Panc1 (cell line): ENCODE data around the gene CD207. TPM values are rescaled to one million over a fixed set of nuclear protein-coding genes. Genes with fewer than 3 reads are reported as not detected.

Source experiments
- ATAC-seq: fragments of 200-7000 bp; cut with Tn5 transposase; 2 replicates; pipeline ENCODE4 v1.9.1; 2020; ENCODE audit warnings: mild to moderate bottlenecking, moderate library complexity
- BruUV-seq: library from RNA; stranded (reverse); fragments of 400-500 nt; replicated peaks from 2 replicates; lab custom pipeline; 2021; lab: Mats Ljungman, UMichigan
- CTCF ChIA-PET: fragments of 300-600 bp; sonication (Branson Sonifier 250); formaldehyde crosslinking; loops from one replicate; lab custom pipeline; 2022; ENCODE audit warnings: antibody characterized with exemption; lab: Charles Lee
- POLR2A ChIA-PET: fragments of 300-600 bp; sonication (Branson Sonifier 250); formaldehyde crosslinking; loops from one replicate; lab custom pipeline; 2022; ENCODE audit warnings: antibody characterized with exemption; lab: Charles Lee
- DNase-seq: peaks from one replicate; pipeline ENCODE4 v3.0.0-alpha.2; 2010; ENCODE audit warnings: low read depth, low spot score
- H3K27ac ChIP-seq: 2 replicates; pipeline ENCODE4 v1.5.1; 2011; ENCODE audit warnings: mild to moderate bottlenecking, low read length, inconsistent platforms
- H3K27me3 ChIP-seq: fragments of 200-500 bp; sonication (Bioruptor generic); 2 replicates; pipeline ENCODE4 v1.6.0; 2014; ENCODE audit warnings: low read length, inconsistent platforms; ENCODE audit not compliant: control insufficient read depth, insufficient read depth
- H3K36me3 ChIP-seq: fragments of 200-500 bp; sonication (Bioruptor generic); 2 replicates; pipeline ENCODE4 v1.5.1; 2014; ENCODE audit warnings: inconsistent platforms, mild to moderate bottlenecking, low read length, moderate library complexity; ENCODE audit not compliant: control insufficient read depth, insufficient read depth
- H3K4me1 ChIP-seq: 2 replicates; pipeline ENCODE4 v1.5.1; 2011; ENCODE audit warnings: inconsistent platforms, mild to moderate bottlenecking, low read length, moderate library complexity; ENCODE audit not compliant: control insufficient read depth, insufficient read depth
- H3K4me3 ChIP-seq, 2 experiments: 2 replicates each; pipeline ENCODE4 v1.5.1; 2011 to 2012; ENCODE audit warnings: low read depth in 2 of 2, low read length in 2 of 2, mild to moderate bottlenecking in 2 of 2, inconsistent platforms in 1 of 2, moderate library complexity in 1 of 2
- H3K9me3 ChIP-seq: fragments of 200-500 bp; sonication (Bioruptor generic); 2 replicates; pipeline ENCODE4 v1.5.1; 2014; ENCODE audit warnings: low read depth, mild to moderate bottlenecking, inconsistent platforms, low read length, moderate library complexity; ENCODE audit not compliant: control insufficient read depth, insufficient read depth
- CTCF ChIP-seq: fragments of 450-650 bp; IDR thresholded peaks from 2 replicates; pipeline ENCODE4 v1.5.1; 2017; ENCODE audit warnings: mild to moderate bottlenecking
- POLR2AphosphoS5 ChIP-seq: IDR thresholded peaks from 2 replicates; pipeline ENCODE4 v1.6.1; 2012; ENCODE audit warnings: mild to moderate bottlenecking, low read depth, low read length, moderate library complexity
- REST ChIP-seq, 2 experiments: IDR thresholded peaks; 2 replicates each; pipeline ENCODE4 v1.6.1; 2011 to 2012; ENCODE audit warnings: low read depth in 2 of 2, control low read depth in 1 of 2, low read length in 1 of 2, mild to moderate bottlenecking in 1 of 2, moderate library complexity in 1 of 2; ENCODE audit not compliant: insufficient read depth in 1 of 2
- SIN3A ChIP-seq: IDR thresholded peaks from 2 replicates; pipeline ENCODE4 v1.6.1; 2012; ENCODE audit warnings: low read depth, mild to moderate bottlenecking, low read length, moderate library complexity, borderline replicate concordance; ENCODE audit not compliant: insufficient read depth
- TCF7L2 ChIP-seq: IDR thresholded peaks from 2 replicates; pipeline ENCODE4 v1.6.1; 2011; ENCODE audit warnings: mild to moderate bottlenecking, low read depth, low read length, inconsistent platforms
- in situ Hi-C: cut with HindIII; loops from 2 replicates; pipeline ENCODE4 v1.10.0; 2016; ENCODE audit warnings: low sequenced_read_pairs, low pct_unique_long_range_greater_than_20kb
- intact Hi-C: fragments of 100-400 bp; cut with micrococcal nuclease; formaldehyde crosslinking; loops from one replicate; pipeline ENCODE4 v1.10.0; 2022; ENCODE audit not compliant: unreplicated experiment
- total RNA-seq: library from RNA; stranded (reverse); gene quantifications from one replicate; pipeline ENCODE4 v1.2.1, GENCODE V29; 2021; ENCODE audit not compliant: unreplicated experiment

CD207 gene
- total RNA-seq, 1 experiment from 2014 or later = not detected

- ChIA-PET CTCF (no interaction called here), POLR2A (no interaction called here)
- BruUV-seq = no TSS peak
- Histone ChIP-seq H3K36me3 (no peaks in the 10 kb centered on the region), H3K4me1 (no peaks in the 10 kb centered on the region), H3K9me3 (no peaks in the 10 kb centered on the region), H3K4me3 (no peak overlapping the region), H3K27ac (no peak overlapping the region), H3K27me3 (peaks cover 15% of the 10 kb centered on the region; the same call in 1 of the 2 replicates)
- no peak for TF ChIP-seq POLR2AphosphoS5
- TF ChIP-seq TCF7L2 = no peak
- no peak for TF ChIP-seq CTCF
- TF ChIP-seq SIN3A = no peak
- no peak for TF ChIP-seq REST (IDR thresholded peaks at IDR 0.05; ENCODE audit: insufficient read depth in 1 of 2, low read depth in 2 of 2, low read length in 1 of 2)
- no peak for DNase-seq
- intact Hi-C loops (no loop called here), in situ Hi-C loops (no loop called here)
- no peak for ATAC-seq
Observed at GRCh38 chr2:70808983-70809958, 26.3 kb downstream of the CD207 start.

- POLR2A ChIA-PET = no interaction called here
- Histone ChIP-seq H3K4me3 (no peak overlapping the region), H3K27me3 (peaks cover 9% of the 10 kb centered on the region; the same call in 1 of the 2 replicates), H3K9me3 (no peaks in the 10 kb centered on the region), H3K4me1 (no peaks in the 10 kb centered on the region), H3K27ac (no peak overlapping the region), H3K36me3 (no peaks in the 10 kb centered on the region)
- ATAC-seq (no peak), DNase-seq (no peak)
- in situ Hi-C loops = no loop called here
- no TSS peak for BruUV-seq
- CTCF ChIA-PET = no interaction called here
- intact Hi-C loops = no loop called here
- TF ChIP-seq POLR2AphosphoS5 = no peak
- TF ChIP-seq TCF7L2 = no peak
- no peak for TF ChIP-seq CTCF
- TF ChIP-seq REST (IDR thresholded peaks at IDR 0.05; ENCODE audit: insufficient read depth in 1 of 2, low read depth in 2 of 2, low read length in 1 of 2) = no peak
- no peak for TF ChIP-seq SIN3A
Observed at GRCh38 chr2:70807828-70808118, 27.8 kb downstream of the CD207 start.
